Spinal cord (tissue), 10 donors: ENCODE data around the gene AGBL4. TPM values are rescaled to one million over a fixed set of nuclear protein-coding genes. Genes with fewer than 3 reads are reported as not detected.
A peak's percentile ranks its signal among the peaks of the same experiment; 100 is the strongest.
"Not testable (repeated sequence)": the region's sequence is repeated elsewhere in the genome, so short reads cannot be mapped to it uniquely, and the experiment has no call there.

Experiments used
- DNase-seq, 6 donors: peaks; one replicate each; pipeline versions ENCODE4 v3.0.0 to v3.0.0-alpha.2; 2013 to 2015; ENCODE audit warnings: low spot score in 6 of 6, low read depth in 4 of 6
- H3K27ac ChIP-seq: one replicate; pipeline ENCODE4 v1.5.1; 2013; ENCODE audit warnings: low read depth, low read length, control low read depth
- H3K27me3 ChIP-seq: one replicate; pipeline ENCODE4 v1.6.1; 2013; ENCODE audit warnings: low read length; ENCODE audit not compliant: control insufficient read depth, insufficient read depth
- H3K36me3 ChIP-seq: one replicate; pipeline ENCODE4 v1.6.1; 2013; ENCODE audit warnings: low read length; ENCODE audit not compliant: control insufficient read depth, insufficient read depth
- H3K4me1 ChIP-seq: one replicate; pipeline ENCODE4 v1.6.1; 2013; ENCODE audit warnings: low read length; ENCODE audit not compliant: control insufficient read depth, insufficient read depth
- H3K4me3 ChIP-seq: one replicate; pipeline ENCODE4 v1.5.1; 2013; ENCODE audit warnings: low read depth, low read length, control low read depth
- H3K9me3 ChIP-seq: one replicate; pipeline ENCODE4 v1.6.1; 2013; ENCODE audit warnings: low read length; ENCODE audit not compliant: control insufficient read depth, insufficient read depth
- WGBS: methylation state at CpG from one replicate; pipeline ENCODE4 v1.1.5; 2013; ENCODE audit warnings: missing lambda C conversion rate; ENCODE audit not compliant: insufficient coverage; 5-methylcytosine and 5-hydroxymethylcytosine counted together
- polyA plus RNA-seq, 2 donors: library from polyadenylated mRNA; unstranded; fragments of 120-200 nt; gene quantifications; one replicate each; pipeline ENCODE4 v1.2.1, GENCODE V29; 2013; ENCODE audit not compliant: insufficient read length in 2 of 2
- total RNA-seq, 2 donors: library from RNA; depleted of rRNA in 1 of 2; stranded (reverse); fragments of 120-200 nt in 1 of 2; fragments of >200 nt in 1 of 2; gene quantifications; one replicate each; pipeline versions ENCODE4 v1.2.3 to v1.2.4, GENCODE V29; 2013 to 2014
- donor health status: healthy.

The AGBL4 gene
- total and polyA plus RNA-seq, 4 donors: 3.8 to 6.8 (median 4.7) TPM

- no peak overlapping the region for H3K27ac ChIP-seq
- H3K4me1 ChIP-seq: no peaks in the 10 kb centered on the region
- 100% methylated on average over 2 of the region's 4 CpGs for WGBS
- no peaks in the 10 kb centered on the region for H3K27me3 ChIP-seq
- no peak overlapping the region for H3K4me3 ChIP-seq
- H3K9me3 ChIP-seq: no peaks in the 10 kb centered on the region
- no peaks in the 10 kb centered on the region for H3K36me3 ChIP-seq
- DNase-seq: no peak
Observed at GRCh38 chr1:49339043-49339442, 684.7 kb downstream of the AGBL4 start.

- no CpG with 5 or more reads among the region's 1 CpG for WGBS
- Histone ChIP-seq H3K4me3 (no peak overlapping the region), H3K9me3 (no peaks in the 10 kb centered on the region), H3K27ac (no peak overlapping the region), H3K27me3 (no peaks in the 10 kb centered on the region), H3K36me3 (no peaks in the 10 kb centered on the region), H3K4me1 (no peaks in the 10 kb centered on the region)
- DNase-seq: peak in 1 of 6 donors; percentile 55
Observed at GRCh38 chr1:49337251-49337650, 686.5 kb downstream of the AGBL4 start.

DNA sequence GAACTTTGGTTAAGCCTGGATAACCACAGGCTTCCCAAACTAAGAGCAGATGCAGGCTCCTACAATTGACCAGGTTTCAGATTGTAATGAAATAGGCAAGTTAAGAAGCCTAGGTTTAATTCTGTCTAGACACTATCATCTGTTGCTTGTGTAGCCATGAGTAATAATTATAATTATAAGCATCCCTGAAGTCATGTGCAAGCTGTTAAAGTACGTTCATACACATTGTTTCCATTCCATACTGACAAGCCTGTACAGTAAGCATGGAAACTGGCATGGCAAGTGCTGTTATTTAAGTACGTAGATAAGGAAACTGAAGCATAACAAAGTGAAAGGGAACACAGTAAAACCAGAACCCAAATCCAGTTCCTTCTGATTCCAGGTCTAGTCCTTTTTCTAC is 689.8 kb downstream of the AGBL4 start:
- Histone ChIP-seq H3K27me3 (no peaks in the 10 kb centered on the region), H3K9me3 (no peaks in the 10 kb centered on the region), H3K27ac (no peak overlapping the region), H3K4me1 (no peaks in the 10 kb centered on the region), H3K36me3 (no peaks in the 10 kb centered on the region), H3K4me3 (no peak overlapping the region)
- no CpG with 5 or more reads among the region's 2 CpGs for WGBS
- DNase-seq: no peak

DNA sequence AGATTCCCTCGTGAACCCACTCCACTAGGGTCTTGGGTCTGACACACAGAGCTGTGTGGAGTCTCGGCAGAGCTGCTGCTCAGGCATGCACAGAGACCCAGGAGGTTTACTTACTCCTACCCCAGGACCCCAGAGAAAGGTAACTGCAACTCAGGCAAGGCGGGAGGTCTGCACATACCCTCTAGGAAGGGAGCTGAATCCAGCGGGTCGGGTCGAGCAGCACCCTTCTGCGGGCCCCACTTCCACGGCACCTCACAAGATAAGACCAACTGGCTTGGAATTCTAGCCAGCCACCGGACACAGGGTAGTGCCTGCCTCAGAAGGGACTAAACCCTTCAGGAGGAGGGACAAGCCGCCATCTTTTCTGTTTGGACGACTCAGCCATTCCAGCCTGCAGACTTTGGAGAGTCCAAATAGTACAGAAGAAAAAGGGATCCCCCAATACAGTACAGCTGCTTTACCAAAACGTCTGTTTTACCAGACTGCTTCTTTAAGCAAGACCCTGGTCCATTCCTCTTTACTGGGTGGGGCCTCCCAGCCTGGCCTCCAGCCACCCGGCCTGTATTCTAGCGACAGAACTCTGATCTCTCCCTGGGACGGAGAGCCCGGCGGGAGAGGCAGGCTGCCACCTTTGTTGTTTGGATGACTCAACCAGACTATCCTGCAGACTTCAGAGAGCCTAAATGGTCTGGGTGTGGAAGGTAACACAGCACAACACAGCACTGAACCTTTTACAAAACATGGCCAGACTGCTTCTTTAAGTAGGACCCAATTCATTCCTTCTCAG is 692.5 kb downstream of the AGBL4 start:
- H3K9me3 ChIP-seq: no peaks in the 10 kb centered on the region
- WGBS: 89% methylated on average over 9 of the region's 17 CpGs
- H3K4me1 ChIP-seq: no peaks in the 10 kb centered on the region
- no peaks in the 10 kb centered on the region for H3K36me3 ChIP-seq
- H3K27ac ChIP-seq: no peak overlapping the region
- no peak for DNase-seq
- H3K4me3 ChIP-seq: no peak overlapping the region
- H3K27me3 ChIP-seq: no peaks in the 10 kb centered on the region

DNA sequence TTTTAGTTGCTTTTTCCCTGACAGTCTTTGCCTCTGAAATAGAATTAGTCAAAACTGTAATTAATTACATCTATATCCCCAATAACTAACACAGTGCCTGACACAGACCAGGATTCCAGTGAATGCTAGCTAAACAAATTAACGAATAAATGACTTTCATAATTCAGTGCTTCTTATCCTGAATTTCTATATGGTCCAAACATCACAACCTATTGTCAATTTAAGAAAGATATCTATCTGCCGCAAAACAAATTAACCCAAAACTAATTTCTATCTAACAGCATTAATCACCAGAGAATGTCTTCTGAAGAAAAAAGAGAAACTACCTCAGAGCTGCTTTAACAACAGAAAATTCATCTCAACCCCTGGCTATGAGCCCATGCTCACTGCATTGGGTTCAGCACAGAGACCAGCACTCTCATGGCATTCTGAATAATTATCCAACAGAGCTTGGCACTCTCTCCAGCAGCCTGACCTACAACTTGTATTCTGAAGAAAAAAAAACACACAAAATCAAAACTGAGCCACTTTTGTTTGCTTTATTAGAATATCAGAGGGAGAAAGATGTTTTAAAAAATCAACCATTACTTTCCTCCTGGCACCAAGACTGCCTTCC is 699.7 kb downstream of the AGBL4 start:
- no peak overlapping the region for H3K27ac ChIP-seq
- no peaks in the 10 kb centered on the region for H3K9me3 ChIP-seq
- no peak overlapping the region for H3K4me3 ChIP-seq
- peaks cover 5% of the 10 kb centered on the region for H3K4me1 ChIP-seq
- no peaks in the 10 kb centered on the region for H3K27me3 ChIP-seq
- no peaks in the 10 kb centered on the region for H3K36me3 ChIP-seq
- peak; percentile 1 to 66 (median 6) for DNase-seq
- 71% methylated on average over 2 of the region's 2 CpGs for WGBS

- not testable (repeated sequence) for H3K9me3 ChIP-seq, H3K27me3 ChIP-seq, H3K27ac ChIP-seq, DNase-seq, H3K36me3 ChIP-seq, H3K4me1 ChIP-seq, H3K4me3 ChIP-seq
- WGBS: 83% methylated on average over 1 of the region's 2 CpGs
Observed at GRCh38 chr1:49320493-49320892, 703.3 kb downstream of the AGBL4 start.

DNA sequence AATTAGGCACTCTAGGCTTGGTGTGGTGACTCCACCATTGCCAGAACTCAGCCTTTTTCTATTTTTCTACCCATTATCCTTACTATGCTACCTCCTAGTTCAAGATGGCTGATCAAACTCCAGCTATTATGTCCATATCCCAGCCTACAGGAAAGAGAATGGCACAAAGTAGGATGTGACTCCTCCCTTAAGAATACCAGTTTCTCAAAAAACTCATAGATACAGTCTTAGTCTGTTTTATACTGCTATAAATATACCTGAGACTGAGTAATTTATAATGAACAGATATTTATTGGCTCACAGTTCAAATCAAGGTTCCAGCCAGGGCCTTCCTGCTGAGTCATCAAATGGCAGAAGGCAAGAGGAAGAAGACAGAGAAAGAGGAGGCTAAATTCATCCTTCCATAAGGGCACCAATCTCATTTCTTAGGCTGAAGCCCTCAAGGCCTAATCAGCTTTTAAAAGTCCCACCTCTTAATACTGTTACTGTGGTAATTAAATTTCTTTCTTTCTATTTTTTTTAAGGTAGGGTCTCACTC is 704.3 kb downstream of the AGBL4 start:
- Histone ChIP-seq H3K4me1 (peaks cover 5% of the 10 kb centered on the region), H3K27ac (no peak overlapping the region), H3K9me3 (no peaks in the 10 kb centered on the region), H3K36me3 (no peaks in the 10 kb centered on the region), H3K4me3 (no peak overlapping the region), H3K27me3 (no peaks in the 10 kb centered on the region)
- DNase-seq: no peak

GRCh38 chr1:49318218-49318617 is 705.5 kb downstream of the AGBL4 start:
- Histone ChIP-seq H3K27ac (no peak overlapping the region), H3K9me3 (no peaks in the 10 kb centered on the region), H3K4me1 (peaks cover 2% of the 10 kb centered on the region), H3K4me3 (no peak overlapping the region), H3K36me3 (no peaks in the 10 kb centered on the region), H3K27me3 (no peaks in the 10 kb centered on the region)
- no peak for DNase-seq
- WGBS: no CpG with 5 or more reads among the region's 2 CpGs

- no peak overlapping the region for H3K27ac ChIP-seq
- H3K27me3 ChIP-seq: no peaks in the 10 kb centered on the region
- no peak overlapping the region for H3K4me3 ChIP-seq
- no peaks in the 10 kb centered on the region for H3K4me1 ChIP-seq
- no peaks in the 10 kb centered on the region for H3K9me3 ChIP-seq
- DNase-seq: no peak
- H3K36me3 ChIP-seq: no peaks in the 10 kb centered on the region
Observed at GRCh38 chr1:49307457-49307856, 716.3 kb downstream of the AGBL4 start.

DNA sequence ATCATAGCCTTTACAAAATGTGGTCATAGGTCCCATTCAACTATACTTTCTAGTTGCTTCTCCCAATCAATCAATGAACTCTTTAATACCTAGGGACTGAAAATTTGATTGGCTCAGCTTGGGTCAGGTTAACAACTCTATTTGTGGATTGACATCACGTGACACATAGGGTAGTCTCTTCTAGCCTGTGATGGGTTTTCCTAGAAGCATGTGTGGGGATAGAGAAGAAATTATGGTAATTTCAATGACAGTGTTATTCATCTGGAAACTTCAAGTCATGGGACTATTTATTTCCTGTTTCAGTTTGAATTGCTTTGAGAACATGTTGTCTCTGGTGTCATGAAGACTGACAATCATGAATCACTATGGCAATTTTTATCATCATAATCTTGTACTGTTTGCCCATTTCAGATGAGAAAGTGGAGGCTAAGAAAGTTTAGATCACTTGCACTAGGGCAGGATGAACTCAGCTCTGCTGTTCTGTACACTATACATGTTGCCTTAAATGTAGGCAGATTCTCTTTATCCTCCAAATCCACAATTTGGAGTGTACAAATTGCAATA is 717.2 kb downstream of the AGBL4 start:
- Histone ChIP-seq H3K36me3 (no peaks in the 10 kb centered on the region), H3K27ac (no peak overlapping the region), H3K4me3 (no peak overlapping the region), H3K9me3 (no peaks in the 10 kb centered on the region), H3K4me1 (no peaks in the 10 kb centered on the region), H3K27me3 (no peaks in the 10 kb centered on the region)
- DNase-seq: no peak
- WGBS: 87% methylated on average over 1 of the region's 1 CpG
